ENCODE results near the gene MGARP. TPM values are rescaled to one million over a fixed set of nuclear protein-coding genes. Genes with fewer than 3 reads are reported as not detected.

The MGARP gene
- total RNA-seq, 6 donors from 2014 or later: 0.43 to 0.98 TPM; not detected in 4

DNA sequence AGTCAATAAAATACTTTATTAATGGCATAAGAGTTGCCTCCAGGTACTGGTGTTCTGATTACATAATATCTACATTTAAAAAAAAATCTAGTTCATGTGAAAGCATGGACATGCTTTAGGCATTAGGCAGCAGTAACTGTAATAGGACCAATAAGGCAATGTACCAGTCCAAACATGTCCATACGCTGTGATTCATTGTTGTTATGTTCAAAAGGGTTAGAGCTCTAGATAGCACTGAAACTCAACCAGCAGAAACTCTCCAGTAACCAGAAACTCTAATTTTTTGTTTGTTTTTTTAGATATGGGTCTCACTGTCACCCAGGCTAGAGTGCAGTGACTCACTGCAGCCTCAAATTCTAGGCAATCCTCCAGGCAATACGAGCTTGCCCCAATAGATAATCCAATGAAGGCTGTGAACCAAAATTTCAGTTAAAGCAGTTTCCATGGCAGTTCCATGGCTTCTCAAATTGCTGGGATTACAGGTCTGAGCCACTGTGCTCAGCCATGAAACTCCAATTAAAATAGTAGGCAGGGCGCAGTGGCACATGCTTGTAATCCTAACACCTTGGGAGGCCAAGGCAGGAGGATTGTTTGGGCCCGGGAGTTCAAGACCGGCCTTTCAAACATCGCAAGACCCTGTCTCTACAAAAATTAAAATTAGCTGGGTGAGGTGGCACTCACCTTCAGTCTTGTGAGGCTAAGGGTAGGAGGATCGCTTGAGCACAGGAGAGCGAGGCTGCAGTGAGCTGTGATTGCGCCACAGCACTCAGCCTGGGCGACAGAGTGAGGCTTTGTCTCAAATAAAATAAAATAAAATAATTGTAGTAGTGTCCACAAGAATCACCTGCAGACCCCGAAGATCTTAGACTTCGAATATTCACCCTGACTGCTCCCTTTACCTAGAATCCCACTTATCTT lies 36.3 kb downstream of the MGARP start:
- TF ChIP-seq POLR2A (IDR thresholded peaks at IDR 0.05) (no peak), POLR2AphosphoS5 (IDR thresholded peaks at IDR 0.05) (no peak), EP300 (IDR thresholded peaks at IDR 0.05) (no peak)
- TF ChIP-seq, protein P1, sequence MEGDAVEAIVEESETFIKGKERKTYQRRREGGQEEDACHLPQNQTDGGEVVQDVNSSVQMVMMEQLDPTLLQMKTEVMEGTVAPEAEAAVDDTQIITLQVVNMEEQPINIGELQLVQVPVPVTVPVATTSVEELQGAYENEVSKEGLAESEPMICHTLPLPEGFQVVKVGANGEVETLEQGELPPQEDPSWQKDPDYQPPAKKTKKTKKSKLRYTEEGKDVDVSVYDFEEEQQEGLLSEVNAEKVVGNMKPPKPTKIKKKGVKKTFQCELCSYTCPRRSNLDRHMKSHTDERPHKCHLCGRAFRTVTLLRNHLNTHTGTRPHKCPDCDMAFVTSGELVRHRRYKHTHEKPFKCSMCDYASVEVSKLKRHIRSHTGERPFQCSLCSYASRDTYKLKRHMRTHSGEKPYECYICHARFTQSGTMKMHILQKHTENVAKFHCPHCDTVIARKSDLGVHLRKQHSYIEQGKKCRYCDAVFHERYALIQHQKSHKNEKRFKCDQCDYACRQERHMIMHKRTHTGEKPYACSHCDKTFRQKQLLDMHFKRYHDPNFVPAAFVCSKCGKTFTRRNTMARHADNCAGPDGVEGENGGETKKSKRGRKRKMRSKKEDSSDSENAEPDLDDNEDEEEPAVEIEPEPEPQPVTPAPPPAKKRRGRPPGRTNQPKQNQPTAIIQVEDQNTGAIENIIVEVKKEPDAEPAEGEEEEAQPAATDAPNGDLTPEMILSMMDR (IDR thresholded peaks at IDR 0.05): no peak
- 89 to 90% methylated on average over 11 to 12 of the region's 12 CpGs for WGBS, 2 donors
- Histone ChIP-seq H3K9me3 (no peaks in the 10 kb centered on the region), H3K27me3 (no peaks in the 10 kb centered on the region), H3K4me1 (no peaks in the 10 kb centered on the region), H3K27ac (peak overlapping the region in 1 of 4 donors; percentile 35), H3K36me3 (no peaks in the 10 kb centered on the region), H3K4me3 (no peak overlapping the region)
- peak; percentile 51 to 86 for ATAC-seq (ENCODE audit: low FRiP score in 2 of 2)
- DNase-seq: no peak

DNA sequence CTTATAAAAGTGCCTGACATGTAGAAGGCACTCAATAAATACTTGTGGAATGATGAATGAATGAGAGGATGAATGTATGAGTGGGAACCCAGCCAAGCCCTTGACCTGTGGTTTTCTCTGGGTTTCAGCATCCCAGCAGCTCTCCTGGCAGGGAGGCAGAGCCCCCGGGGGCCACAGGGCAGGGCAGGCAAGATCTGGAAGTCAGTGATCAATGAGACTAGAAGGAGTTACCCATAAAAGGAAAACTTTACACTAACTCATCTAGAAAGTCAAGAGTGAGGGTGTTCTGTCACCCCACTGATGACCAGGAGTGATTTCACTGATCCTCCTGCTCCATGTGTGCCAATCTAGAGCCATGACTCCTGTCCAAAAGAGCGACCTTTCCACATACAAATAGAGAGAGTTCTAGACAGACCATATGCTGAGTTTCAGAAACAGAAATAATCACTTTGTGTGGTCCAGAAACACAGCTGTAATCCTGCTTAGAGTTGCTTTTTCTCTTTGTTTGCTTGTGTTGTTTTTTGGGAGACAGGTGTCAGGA lies 37.4 kb downstream of the MGARP start:
- no peaks in the 10 kb centered on the region for H3K9me3 ChIP-seq
- no peaks in the 10 kb centered on the region for H3K27me3 ChIP-seq
- no peak overlapping the region for H3K27ac ChIP-seq
- no peaks in the 10 kb centered on the region for H3K4me1 ChIP-seq
- ATAC-seq (ENCODE audit: low FRiP score in 2 of 2): no peak
- TF ChIP-seq EP300 (IDR thresholded peaks at IDR 0.05) (no peak), POLR2AphosphoS5 (IDR thresholded peaks at IDR 0.05) (no peak), POLR2A (IDR thresholded peaks at IDR 0.05) (no peak)
- TF ChIP-seq, protein P1 (IDR thresholded peaks at IDR 0.05): no peak
- H3K4me3 ChIP-seq: no peak overlapping the region
- 77 to 81% methylated on average over 2 of the region's 2 CpGs for WGBS, 2 donors
- DNase-seq: no peak
- H3K36me3 ChIP-seq: no peaks in the 10 kb centered on the region

DNA sequence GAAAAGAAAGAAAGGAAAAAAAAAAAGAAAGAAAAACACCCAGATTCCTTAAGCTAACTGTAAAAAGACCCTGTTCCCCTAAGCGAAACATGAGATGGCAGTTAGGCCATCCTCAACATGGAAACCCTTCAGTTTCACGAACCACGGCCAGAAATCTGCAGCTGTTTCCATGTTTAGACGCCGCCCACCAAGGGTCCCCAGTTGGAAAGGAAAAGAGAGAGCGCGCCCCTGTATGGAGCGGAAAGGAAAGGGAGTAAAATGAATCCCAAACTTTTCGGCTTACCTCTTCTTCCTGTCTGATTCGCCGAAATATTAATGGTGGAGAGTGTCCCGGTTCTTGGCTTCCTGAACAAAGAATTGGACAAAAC lies 38.3 kb downstream of the MGARP start:
- H3K27me3 ChIP-seq: no peaks in the 10 kb centered on the region
- TF ChIP-seq POLR2AphosphoS5 (IDR thresholded peaks at IDR 0.05): no peak
- TF ChIP-seq, protein P1 (IDR thresholded peaks at IDR 0.05): no peak
- no peak for TF ChIP-seq POLR2A (IDR thresholded peaks at IDR 0.05)
- TF ChIP-seq EP300 (IDR thresholded peaks at IDR 0.05): no peak
- H3K4me1 ChIP-seq: no peaks in the 10 kb centered on the region
- no peaks in the 10 kb centered on the region for H3K36me3 ChIP-seq
- no peaks in the 10 kb centered on the region for H3K9me3 ChIP-seq
- no peak overlapping the region for H3K27ac ChIP-seq
- no peak for ATAC-seq (ENCODE audit: low FRiP score in 2 of 2)
- no peak for DNase-seq
- no peak overlapping the region for H3K4me3 ChIP-seq
- 93 to 95% methylated on average over 12 of the region's 12 CpGs for WGBS, 2 donors

DNA sequence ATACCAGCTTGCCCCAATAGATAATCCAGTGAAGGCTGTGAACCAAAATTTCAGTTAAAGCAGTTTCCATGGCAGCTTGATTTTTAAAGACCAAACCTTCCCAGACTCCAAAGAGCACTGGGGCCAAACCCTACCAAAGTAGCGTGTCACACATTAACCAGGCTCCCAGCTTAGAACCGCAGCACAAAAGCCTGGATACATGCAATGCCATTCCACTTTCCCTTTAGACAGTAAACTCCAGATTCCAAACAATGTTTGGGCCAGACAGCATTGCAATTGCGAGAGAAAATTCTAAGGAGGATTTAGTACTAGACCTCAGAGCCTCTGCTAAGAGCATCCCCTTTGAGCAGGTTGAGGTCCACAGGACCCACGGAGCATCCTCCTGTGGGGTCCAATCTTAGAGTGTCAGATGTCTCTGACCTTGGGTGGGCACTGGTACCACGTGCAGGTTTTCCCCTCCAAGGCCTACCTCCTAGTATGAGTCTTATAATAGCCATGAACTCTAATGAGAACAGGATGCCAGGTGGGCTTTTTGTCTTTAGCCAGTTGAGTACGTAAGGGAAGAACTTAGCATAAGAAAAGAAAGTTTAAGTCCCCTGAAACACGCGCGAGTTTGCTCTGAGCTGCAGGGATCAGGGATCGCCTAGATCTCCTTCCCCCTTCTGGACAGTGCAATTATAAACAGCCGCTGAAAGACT lies 38.8 kb downstream of the MGARP start:
- TF ChIP-seq POLR2A (IDR thresholded peaks at IDR 0.05): no peak
- no peak for TF ChIP-seq EP300 (IDR thresholded peaks at IDR 0.05)
- no peak for TF ChIP-seq POLR2AphosphoS5 (IDR thresholded peaks at IDR 0.05)
- TF ChIP-seq, protein P1 (IDR thresholded peaks at IDR 0.05): no peak
- no peaks in the 10 kb centered on the region for H3K4me1 ChIP-seq
- H3K36me3 ChIP-seq: no peaks in the 10 kb centered on the region
- no peak overlapping the region for H3K4me3 ChIP-seq
- WGBS, 2 donors: 90 to 95% methylated on average over 9 to 11 of the region's 11 CpGs
- ATAC-seq (ENCODE audit: low FRiP score in 2 of 2) (no peak), DNase-seq (no peak)
- no peaks in the 10 kb centered on the region for H3K9me3 ChIP-seq
- no peak overlapping the region for H3K27ac ChIP-seq
- H3K27me3 ChIP-seq: no peaks in the 10 kb centered on the region
